ENCODE data around the gene EFCC1. TPM values are rescaled to one million over a fixed set of nuclear protein-coding genes. Genes with fewer than 3 reads are reported as not detected.

EFCC1 gene
- total RNA-seq, 2 experiments from 2014 or later: not detected

DNA sequence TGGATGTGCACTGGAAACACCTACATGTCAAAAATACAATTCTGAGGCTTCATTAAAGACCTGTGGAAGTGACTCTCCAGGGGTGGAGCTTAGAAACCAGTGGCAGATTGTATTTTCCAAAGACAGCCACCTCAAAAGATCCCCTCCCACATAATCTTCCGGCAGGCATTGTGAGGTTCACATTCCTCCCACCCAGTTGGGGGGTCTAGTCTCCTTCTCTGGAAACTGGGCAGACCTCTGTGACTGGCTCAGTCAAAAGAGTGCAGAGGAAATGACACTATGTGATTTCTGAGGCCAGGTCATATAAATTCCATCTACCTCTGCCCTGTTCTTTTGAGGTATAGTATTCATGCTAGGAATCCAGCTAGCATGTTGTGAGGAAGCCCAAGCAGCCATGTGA lies 5.4 kb upstream of the EFCC1 start:
- no peak overlapping the region for H2AFZ ChIP-seq (ENCODE audit: low read length)
- no peaks in the 10 kb centered on the region for H4K20me1 ChIP-seq (ENCODE audit: insufficient read depth, low read length)
- no peaks in the 10 kb centered on the region for H3K79me2 ChIP-seq (ENCODE audit: insufficient read depth, low read depth, low read length)
- H3K27ac ChIP-seq (ENCODE audit: low read depth, low read length, poor library complexity, severe bottlenecking): no peak overlapping the region
- no peaks in the 10 kb centered on the region for H3K36me3 ChIP-seq (ENCODE audit: insufficient read depth, low read length)
- no peak overlapping the region for H3K4me3 ChIP-seq (ENCODE audit: low read depth, low read length, poor library complexity, severe bottlenecking)
- no peaks in the 10 kb centered on the region for H3K9me3 ChIP-seq (ENCODE audit: low read length)
- intact Hi-C loops (cut with micrococcal nuclease; ENCODE audit: unreplicated experiment): no loop called here
- no peaks in the 10 kb centered on the region for H3K9me2 ChIP-seq (ENCODE audit: insufficient read depth, low read length)
- H3K4me2 ChIP-seq (ENCODE audit: low read length): no peak overlapping the region
- CTCF ChIA-PET (ENCODE audit: unreplicated experiment): interaction anchor here (3.2 kb wide), 1 partner anchor 20 kb away, joined by 18 read pairs; no protein-coding TSS in a partner anchor
- no peak for DNase-seq (ENCODE audit: low spot score)
- H3K4me1 ChIP-seq (ENCODE audit: insufficient read depth, low read length, poor library complexity, severe bottlenecking): peaks cover 38% of the 10 kb centered on the region
- POLR2A ChIA-PET: interaction anchor here (1.1 to 1.4 kb wide), 2 partner anchors 64 to 192 kb away, joined by 4 read pairs; no protein-coding TSS in a partner anchor
- no TSS peak for BruUV-seq (replicated peaks)
- no peak for TF ChIP-seq EZH2phosphoT487 (IDR thresholded peaks at IDR 0.05; ENCODE audit: borderline replicate concordance, low read depth, low read length)
- TF ChIP-seq, protein P1, sequence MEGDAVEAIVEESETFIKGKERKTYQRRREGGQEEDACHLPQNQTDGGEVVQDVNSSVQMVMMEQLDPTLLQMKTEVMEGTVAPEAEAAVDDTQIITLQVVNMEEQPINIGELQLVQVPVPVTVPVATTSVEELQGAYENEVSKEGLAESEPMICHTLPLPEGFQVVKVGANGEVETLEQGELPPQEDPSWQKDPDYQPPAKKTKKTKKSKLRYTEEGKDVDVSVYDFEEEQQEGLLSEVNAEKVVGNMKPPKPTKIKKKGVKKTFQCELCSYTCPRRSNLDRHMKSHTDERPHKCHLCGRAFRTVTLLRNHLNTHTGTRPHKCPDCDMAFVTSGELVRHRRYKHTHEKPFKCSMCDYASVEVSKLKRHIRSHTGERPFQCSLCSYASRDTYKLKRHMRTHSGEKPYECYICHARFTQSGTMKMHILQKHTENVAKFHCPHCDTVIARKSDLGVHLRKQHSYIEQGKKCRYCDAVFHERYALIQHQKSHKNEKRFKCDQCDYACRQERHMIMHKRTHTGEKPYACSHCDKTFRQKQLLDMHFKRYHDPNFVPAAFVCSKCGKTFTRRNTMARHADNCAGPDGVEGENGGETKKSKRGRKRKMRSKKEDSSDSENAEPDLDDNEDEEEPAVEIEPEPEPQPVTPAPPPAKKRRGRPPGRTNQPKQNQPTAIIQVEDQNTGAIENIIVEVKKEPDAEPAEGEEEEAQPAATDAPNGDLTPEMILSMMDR (conservative IDR thresholded peaks at IDR 0.05; ENCODE audit: low read length): no peak

- CTCF ChIA-PET (ENCODE audit: unreplicated experiment): interaction anchor here (3.2 kb wide), 1 partner anchor 20 kb away, joined by 18 read pairs; no protein-coding TSS in a partner anchor
- Histone ChIP-seq H3K9me3 (ENCODE audit: low read length) (no peaks in the 10 kb centered on the region), H3K4me2 (ENCODE audit: low read length) (no peak overlapping the region), H3K4me1 (ENCODE audit: insufficient read depth, low read length, poor library complexity, severe bottlenecking) (peaks cover 38% of the 10 kb centered on the region), H3K79me2 (ENCODE audit: insufficient read depth, low read depth, low read length) (no peaks in the 10 kb centered on the region), H4K20me1 (ENCODE audit: insufficient read depth, low read length) (no peaks in the 10 kb centered on the region), H3K27ac (ENCODE audit: low read depth, low read length, poor library complexity, severe bottlenecking) (no peak overlapping the region), H2AFZ (ENCODE audit: low read length) (no peak overlapping the region), H3K36me3 (ENCODE audit: insufficient read depth, low read length) (no peaks in the 10 kb centered on the region), H3K9me2 (ENCODE audit: insufficient read depth, low read length) (no peaks in the 10 kb centered on the region), H3K4me3 (ENCODE audit: low read depth, low read length, poor library complexity, severe bottlenecking) (no peak overlapping the region)
- no TSS peak for BruUV-seq (replicated peaks)
- POLR2A ChIA-PET: no interaction called here
- TF ChIP-seq EZH2phosphoT487 (IDR thresholded peaks at IDR 0.05; ENCODE audit: borderline replicate concordance, low read depth, low read length): no peak
- TF ChIP-seq, protein P1 (conservative IDR thresholded peaks at IDR 0.05; ENCODE audit: low read length): no peak
- no peak for DNase-seq (ENCODE audit: low spot score)
- intact Hi-C loops (cut with micrococcal nuclease; ENCODE audit: unreplicated experiment): no loop called here
These were observed 4.9 kb upstream of the EFCC1 start for GRCh38 chr3:128996200-128996599.

- H2AFZ ChIP-seq (ENCODE audit: low read length): no peak overlapping the region
- H3K36me3 ChIP-seq (ENCODE audit: insufficient read depth, low read length): no peaks in the 10 kb centered on the region
- intact Hi-C loops (cut with micrococcal nuclease; ENCODE audit: unreplicated experiment): no loop called here
- H3K9me2 ChIP-seq (ENCODE audit: insufficient read depth, low read length): no peaks in the 10 kb centered on the region
- H3K4me3 ChIP-seq (ENCODE audit: low read depth, low read length, poor library complexity, severe bottlenecking): no peak overlapping the region
- no peak for TF ChIP-seq EZH2phosphoT487 (IDR thresholded peaks at IDR 0.05; ENCODE audit: borderline replicate concordance, low read depth, low read length)
- TF ChIP-seq, protein P1 (conservative IDR thresholded peaks at IDR 0.05; ENCODE audit: low read length): no peak
- ChIA-PET CTCF (ENCODE audit: unreplicated experiment) (interaction anchor here (1.0 to 3.2 kb wide), 2 partner anchors 19 to 27 kb away, joined by 3 to 18 read pairs; no protein-coding TSS in a partner anchor), POLR2A (interaction anchor here (0.7 kb wide), 1 partner anchor 475 kb away, joined by 3 read pairs; no protein-coding TSS in a partner anchor)
- H3K79me2 ChIP-seq (ENCODE audit: insufficient read depth, low read depth, low read length): no peaks in the 10 kb centered on the region
- H3K4me1 ChIP-seq (ENCODE audit: insufficient read depth, low read length, poor library complexity, severe bottlenecking): peaks cover 38% of the 10 kb centered on the region
- H4K20me1 ChIP-seq (ENCODE audit: insufficient read depth, low read length): no peaks in the 10 kb centered on the region
- no peak overlapping the region for H3K4me2 ChIP-seq (ENCODE audit: low read length)
- no TSS peak for BruUV-seq (replicated peaks)
- no peaks in the 10 kb centered on the region for H3K9me3 ChIP-seq (ENCODE audit: low read length)
- DNase-seq (ENCODE audit: low spot score): no peak
- no peak overlapping the region for H3K27ac ChIP-seq (ENCODE audit: low read depth, low read length, poor library complexity, severe bottlenecking)
These were observed 4.4 kb upstream of the EFCC1 start for GRCh38 chr3:128996726-128997125.

All from OCI-LY7 (cell line).